ENCODE data around the gene CST6. TPM values are rescaled to one million over a fixed set of nuclear protein-coding genes. Genes with fewer than 3 reads are reported as not detected.
A peak's percentile ranks its signal among the peaks of the same experiment; 100 is the strongest.

Gene CST6
- total RNA-seq, 1 donor: under 0.01 TPM

- no peak within 1 kb of the TSS for H3K4me3 ChIP-seq (ENCODE audit: low read depth, low read length)
- TF ChIP-seq, protein P1, sequence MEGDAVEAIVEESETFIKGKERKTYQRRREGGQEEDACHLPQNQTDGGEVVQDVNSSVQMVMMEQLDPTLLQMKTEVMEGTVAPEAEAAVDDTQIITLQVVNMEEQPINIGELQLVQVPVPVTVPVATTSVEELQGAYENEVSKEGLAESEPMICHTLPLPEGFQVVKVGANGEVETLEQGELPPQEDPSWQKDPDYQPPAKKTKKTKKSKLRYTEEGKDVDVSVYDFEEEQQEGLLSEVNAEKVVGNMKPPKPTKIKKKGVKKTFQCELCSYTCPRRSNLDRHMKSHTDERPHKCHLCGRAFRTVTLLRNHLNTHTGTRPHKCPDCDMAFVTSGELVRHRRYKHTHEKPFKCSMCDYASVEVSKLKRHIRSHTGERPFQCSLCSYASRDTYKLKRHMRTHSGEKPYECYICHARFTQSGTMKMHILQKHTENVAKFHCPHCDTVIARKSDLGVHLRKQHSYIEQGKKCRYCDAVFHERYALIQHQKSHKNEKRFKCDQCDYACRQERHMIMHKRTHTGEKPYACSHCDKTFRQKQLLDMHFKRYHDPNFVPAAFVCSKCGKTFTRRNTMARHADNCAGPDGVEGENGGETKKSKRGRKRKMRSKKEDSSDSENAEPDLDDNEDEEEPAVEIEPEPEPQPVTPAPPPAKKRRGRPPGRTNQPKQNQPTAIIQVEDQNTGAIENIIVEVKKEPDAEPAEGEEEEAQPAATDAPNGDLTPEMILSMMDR (IDR thresholded peaks at IDR 0.05; ENCODE audit: insufficient read depth, low read depth, low read length): no peak
- no peak for DNase-seq (ENCODE audit: low read depth)
Measured at GRCh38 chr11:66026017-66026529, 14.3 kb downstream of the CST6 start, which contains the start of gene CATSPER1. Gene CATSPER1, minus strand, starts transcription at chr11:66026479. Its CDS starts 100 bp downstream, at chr11:66026379.

- TF ChIP-seq, protein P1 (IDR thresholded peaks at IDR 0.05; ENCODE audit: insufficient read depth, low read depth, low read length): no peak
- no peak overlapping the region for H3K4me3 ChIP-seq (ENCODE audit: low read depth, low read length)
- DNase-seq (ENCODE audit: low read depth): peak; percentile 24
Measured at GRCh38 chr11:66032957-66033735, 21.3 kb downstream of the CST6 start.

- no peak for DNase-seq (ENCODE audit: low read depth)
- H3K4me3 ChIP-seq (ENCODE audit: low read depth, low read length): no peak overlapping the region
- TF ChIP-seq, protein P1 (IDR thresholded peaks at IDR 0.05; ENCODE audit: insufficient read depth, low read depth, low read length): no peak
Measured at GRCh38 chr11:66035653-66036333, 24.0 kb downstream of the CST6 start.

DNA sequence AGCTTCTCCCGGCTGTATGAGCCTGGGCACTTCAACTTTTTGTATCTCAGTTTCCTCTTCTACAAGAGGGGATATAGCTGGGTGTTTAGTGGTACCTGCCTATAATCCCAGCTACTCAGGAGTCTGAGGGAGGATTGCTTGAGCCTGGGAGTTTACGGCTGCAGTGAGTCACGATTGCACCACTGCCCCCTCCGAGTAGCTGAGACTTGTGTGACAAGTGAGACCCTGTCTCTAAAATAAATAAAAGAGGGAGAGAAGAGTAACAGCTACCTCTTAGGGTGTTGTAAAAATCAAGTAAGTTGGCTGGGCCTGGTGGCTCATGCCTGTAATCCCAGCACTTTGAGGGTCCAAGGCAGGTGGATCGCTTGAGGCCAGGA, 24.5 kb downstream of the CST6 start:
- TF ChIP-seq, protein P1 (IDR thresholded peaks at IDR 0.05; ENCODE audit: insufficient read depth, low read depth, low read length): no peak
- DNase-seq (ENCODE audit: low read depth): no peak
- no peak overlapping the region for H3K4me3 ChIP-seq (ENCODE audit: low read depth, low read length)

- no peak overlapping the region for H3K4me3 ChIP-seq (ENCODE audit: low read depth, low read length)
- TF ChIP-seq, protein P1 (IDR thresholded peaks at IDR 0.05; ENCODE audit: insufficient read depth, low read depth, low read length): no peak
- DNase-seq (ENCODE audit: low read depth): no peak
Measured at GRCh38 chr11:66037327-66037726, 25.5 kb downstream of the CST6 start.

- TF ChIP-seq, protein P1 (IDR thresholded peaks at IDR 0.05; ENCODE audit: insufficient read depth, low read depth, low read length): no peak
- no peak for DNase-seq (ENCODE audit: low read depth)
Measured at GRCh38 chr11:66039765-66040164, 28.0 kb downstream of the CST6 start.

More at GRCh38 chr11:66039765-66040164, 28.0 kb downstream of the CST6 start:
- H3K4me3 ChIP-seq (ENCODE audit: low read depth, low read length): no peak overlapping the region

Measured in fibroblast of villous mesenchyme (primary cell).